ENCODE measurements around the gene GTF3C6.

- TF ChIP-seq POLR2AphosphoS5 (IDR thresholded peaks at IDR 0.05; ENCODE audit: low read depth, low read length) (no peak), REST (IDR thresholded peaks at IDR 0.05; ENCODE audit: insufficient read depth in 1 of 2, low read depth in 2 of 2, low read length in 2 of 2) (no peak), TAF1 (IDR thresholded peaks at IDR 0.05; ENCODE audit: borderline replicate concordance, insufficient read depth, low read length) (no peak), SIN3A (IDR thresholded peaks at IDR 0.05; ENCODE audit: borderline replicate concordance, insufficient read depth, low read length) (no peak), FOXP2 (optimal IDR thresholded peaks at IDR 0.05; ENCODE audit: borderline replicate concordance, extremely low read depth, extremely low read length, insufficient read depth) (no peak)
These were observed 21.1 kb downstream of the GTF3C6 start for GRCh38 chr6:110979565-110980101.
